IMR-90 (cell line): ENCODE measurements around the gene HPGDS. TPM values are rescaled to one million over a fixed set of nuclear protein-coding genes. Genes with fewer than 3 reads are reported as not detected.
"Not testable (repeated sequence)": the region's sequence is repeated elsewhere in the genome, so short reads cannot be mapped to it uniquely, and the experiment has no call there.

Source experiments
- ATAC-seq: fragments of 200-7000 bp; cut with Tn5 transposase; 2 replicates; pipeline ENCODE4 v1.9.1; 2020; ENCODE audit warnings: low read depth, mild to moderate bottlenecking, moderate library complexity
- BruUV-seq: library from RNA; stranded (reverse); fragments of 400-500 nt; replicated peaks from 2 replicates; lab custom pipeline; 2021; lab: Mats Ljungman, UMichigan
- CTCF ChIA-PET: fragments of 300-600 bp; formaldehyde crosslinking; extraction: SDS; loops from one replicate; lab custom pipeline; 2021; ENCODE audit warnings: antibody characterized with exemption; lab: Yijun Ruan, JAX
- POLR2A ChIA-PET: fragments of 300-600 bp; sonication (Branson Sonifier 250); formaldehyde crosslinking; loops from one replicate; lab custom pipeline; 2022; ENCODE audit warnings: antibody characterized with exemption; ENCODE audit not compliant: unreplicated experiment; lab: Charles Lee
- DNase-seq: peaks from one replicate; pipeline ENCODE4 v3.0.0; 2013
- H2AFZ ChIP-seq: replicated peaks from 2 replicates; pipeline ENCODE3; 2013; ENCODE audit warnings: low read length, mild to moderate bottlenecking; ENCODE audit not compliant: poor library complexity
- H2AK5ac ChIP-seq: 2 replicates; pipeline ENCODE4 v1.6.1; 2013; ENCODE audit warnings: low read depth, low read length, inconsistent platforms
- H2AK9ac ChIP-seq: replicated peaks from 2 replicates; pipeline ENCODE3; 2013; ENCODE audit warnings: mild to moderate bottlenecking, low read depth, low read length, moderate library complexity; ENCODE audit not compliant: poor library complexity
- H2BK120ac ChIP-seq: 2 replicates; pipeline ENCODE4 v1.6.1; 2013; ENCODE audit warnings: low read depth, low read length, inconsistent platforms
- H2BK15ac ChIP-seq: 3 replicates; pipeline ENCODE4 v1.6.1; 2013; ENCODE audit warnings: low read depth, low read length, inconsistent platforms
- H2BK20ac ChIP-seq: 2 replicates; pipeline ENCODE4 v1.6.1; 2013; ENCODE audit warnings: low read depth, mild to moderate bottlenecking, inconsistent platforms, low read length, moderate library complexity
- H2BK5ac ChIP-seq: 2 replicates; pipeline ENCODE4 v1.6.1; 2013; ENCODE audit warnings: mild to moderate bottlenecking, low read depth, low read length, inconsistent platforms; ENCODE audit not compliant: poor library complexity, severe bottlenecking
- H3K14ac ChIP-seq: replicated peaks from 2 replicates; pipeline ENCODE4 v1.6.1; 2013; ENCODE audit warnings: low read depth, low read length, inconsistent platforms
- H3K18ac ChIP-seq: 2 replicates; pipeline ENCODE4 v1.6.1; 2013; ENCODE audit warnings: low read depth, low read length, control low read depth
- H3K23ac ChIP-seq: 2 replicates; pipeline ENCODE4 v1.6.1; 2013; ENCODE audit warnings: low read depth, low read length, inconsistent platforms
- H3K27ac ChIP-seq: 2 replicates; pipeline ENCODE4 v1.5.1; 2013; ENCODE audit warnings: mild to moderate bottlenecking, control low read depth, low read length; ENCODE audit not compliant: insufficient read depth
- H3K27me3 ChIP-seq: 2 replicates; pipeline ENCODE4 v1.6.1; 2013; ENCODE audit warnings: low read length; ENCODE audit not compliant: control insufficient read depth, insufficient read depth
- H3K36me3 ChIP-seq: 2 replicates; pipeline ENCODE4 v1.6.1; 2013; ENCODE audit warnings: low read length, mixed read lengths; ENCODE audit not compliant: control insufficient read depth, insufficient read depth
- H3K4ac ChIP-seq: 2 replicates; pipeline ENCODE4 v1.6.1; 2013; ENCODE audit warnings: low read depth, low read length, inconsistent platforms
- H3K4me1 ChIP-seq: 2 replicates; pipeline ENCODE4 v1.6.1; 2013; ENCODE audit warnings: low read length, mixed read lengths; ENCODE audit not compliant: control insufficient read depth, insufficient read depth
- H3K4me2 ChIP-seq: 2 replicates; pipeline ENCODE4 v1.6.1; 2013; ENCODE audit warnings: low read depth, mild to moderate bottlenecking, control low read depth, low read length, moderate library complexity
- H3K4me3 ChIP-seq: 2 replicates; pipeline ENCODE4 v1.5.1; 2013; ENCODE audit warnings: low read depth, mild to moderate bottlenecking, control low read depth, low read length, moderate library complexity; ENCODE audit not compliant: insufficient read depth
- H3K56ac ChIP-seq: 2 replicates; pipeline ENCODE4 v1.6.1; 2013; ENCODE audit warnings: low read length, inconsistent platforms; ENCODE audit not compliant: insufficient read depth; ENCODE audit errors: extremely low read depth
- H3K79me1 ChIP-seq, 2 experiments: 2 replicates each; pipeline ENCODE4 v1.6.1; 2013; ENCODE audit warnings: low read length in 2 of 2, inconsistent platforms in 1 of 2, low read depth in 1 of 2
- H3K9ac ChIP-seq: 2 replicates; pipeline ENCODE4 v1.6.1; 2013; ENCODE audit warnings: low read depth, low read length, control low read depth
- H3K9me1 ChIP-seq: 2 replicates; pipeline ENCODE4 v1.6.1; 2013; ENCODE audit warnings: low read length, inconsistent platforms; ENCODE audit not compliant: insufficient read depth
- H3K9me3 ChIP-seq: 2 replicates; pipeline ENCODE4 v1.6.1; 2013; ENCODE audit warnings: low read length; ENCODE audit not compliant: control insufficient read depth, insufficient read depth
- H4K20me1 ChIP-seq: 2 replicates; pipeline ENCODE4 v1.6.1; 2013; ENCODE audit warnings: low read length, inconsistent platforms; ENCODE audit not compliant: insufficient read depth
- H4K5ac ChIP-seq: 2 replicates; pipeline ENCODE4 v1.6.1; 2013; ENCODE audit warnings: mild to moderate bottlenecking, low read depth, low read length, control low read depth
- H4K8ac ChIP-seq, 2 experiments: 2 replicates each; pipeline ENCODE4 v1.6.1; 2013; ENCODE audit warnings: low read depth in 2 of 2, low read length in 2 of 2, control low read depth in 1 of 2, inconsistent platforms in 1 of 2
- H4K91ac ChIP-seq: 2 replicates; pipeline ENCODE4 v1.6.1; 2013; ENCODE audit warnings: low read depth, low read length, inconsistent platforms; ENCODE audit not compliant: insufficient read depth
- FOS ChIP-seq: fragments of 150-350 bp; IDR thresholded peaks from 2 replicates; pipeline ENCODE4 v1.6.1; 2016; ENCODE audit warnings: low read depth, low read length
- RAD21 ChIP-seq: IDR thresholded peaks from 2 replicates; pipeline ENCODE4 v1.6.1; 2012; ENCODE audit warnings: low read length, improper control_type of control experiment
- RFX5 ChIP-seq: IDR thresholded peaks from 2 replicates; pipeline ENCODE4 v1.8.0; 2012; ENCODE audit warnings: low read depth, mild to moderate bottlenecking, low read length, moderate library complexity
- SMC3 ChIP-seq: fragments of 150-350 bp; IDR thresholded peaks from 2 replicates; pipeline ENCODE4 v1.6.1; 2016; ENCODE audit warnings: low read depth, mild to moderate bottlenecking, antibody characterized with exemption, low read length, moderate library complexity
- WGBS, 2 experiments: methylation state at CpG; one replicate each; pipeline versions ENCODE4 v1.1.5 to v1.1.7; 2013; ENCODE audit warnings: missing lambda C conversion rate in 2 of 2; ENCODE audit not compliant: insufficient read length in 1 of 2; ENCODE audit errors: extremely low coverage in 2 of 2; 5-methylcytosine and 5-hydroxymethylcytosine counted together
- dilution Hi-C: fragments of 300-500 bp; cut with HindIII; formaldehyde crosslinking; loops from one replicate; pipeline ENCODE4 v1.14.3; 2018; ENCODE audit warnings: low sequenced_read_pairs; ENCODE audit not compliant: unreplicated experiment
- in situ Hi-C: fragments of 300-500 bp; cut with MboI; formaldehyde crosslinking; loops from 3 replicates; pipeline ENCODE4 v1.14.3; 2019; ENCODE audit warnings: low sequenced_read_pairs, inconsistent platforms, mixed read lengths
- intact Hi-C: fragments of 100-400 bp; cut with micrococcal nuclease; formaldehyde crosslinking; loops from 2 replicates; pipeline ENCODE4 v1.10.0; 2022
- polyA plus RNA-seq, 3 experiments: library from polyadenylated mRNA; depleted of rRNA; stranded (reverse); fragments of >200 nt; gene quantifications; 2 replicates each; pipeline ENCODE4 v1.2.3, GENCODE V29; 2012; ENCODE audit warnings: low replicate concordance in 1 of 3
- total RNA-seq: library from RNA; depleted of rRNA; stranded (reverse); fragments of >200 nt; gene quantifications from 2 replicates; pipeline ENCODE4 v1.2.3, GENCODE V29; 2012
- TF ChIP-seq, protein P1 (sequence below): fragments of 150-350 bp; IDR thresholded peaks from 2 replicates; pipeline ENCODE4 v1.6.1; 2017; ENCODE audit warnings: mild to moderate bottlenecking, antibody characterized with exemption, low read length, low read depth

The HPGDS gene
- total and polyA plus RNA-seq, 2 of the 4 experiments (the other 2 are of a cell fraction): not detected

GRCh38 chr4:94389595-94390267, 47.1 kb upstream of the HPGDS start:
- Histone ChIP-seq H2AK5ac (no peak overlapping the region), H3K4me2 (no peak overlapping the region), H3K4me1 (no peaks in the 10 kb centered on the region), H3K36me3 (no peaks in the 10 kb centered on the region), H3K18ac (no peak overlapping the region), H3K27ac (no peak overlapping the region), H2BK5ac (no peak overlapping the region), H3K9ac (no peak overlapping the region), H4K5ac (no peak overlapping the region), H2BK20ac (no peak overlapping the region), H4K8ac (no peak overlapping the region), H2AFZ (no peak overlapping the region), H2BK120ac (no peak overlapping the region), H3K79me1 (no peaks in the 10 kb centered on the region), H3K4ac (no peak overlapping the region), H4K20me1 (no peaks in the 10 kb centered on the region), H3K9me1 (no peaks in the 10 kb centered on the region), H3K9me3 (no peaks in the 10 kb centered on the region), H3K4me3 (no peak overlapping the region), H3K14ac (no peak overlapping the region), H3K23ac (no peak overlapping the region), H2BK15ac (no peak overlapping the region), H3K56ac (no peak overlapping the region), H3K27me3 (peaks cover 9% of the 10 kb centered on the region), H4K91ac (no peak overlapping the region), H2AK9ac (no peak overlapping the region)
- TF ChIP-seq, protein P1, sequence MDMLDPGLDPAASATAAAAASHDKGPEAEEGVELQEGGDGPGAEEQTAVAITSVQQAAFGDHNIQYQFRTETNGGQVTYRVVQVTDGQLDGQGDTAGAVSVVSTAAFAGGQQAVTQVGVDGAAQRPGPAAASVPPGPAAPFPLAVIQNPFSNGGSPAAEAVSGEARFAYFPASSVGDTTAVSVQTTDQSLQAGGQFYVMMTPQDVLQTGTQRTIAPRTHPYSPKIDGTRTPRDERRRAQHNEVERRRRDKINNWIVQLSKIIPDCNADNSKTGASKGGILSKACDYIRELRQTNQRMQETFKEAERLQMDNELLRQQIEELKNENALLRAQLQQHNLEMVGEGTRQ: no peak
- TF ChIP-seq FOS (no peak), RAD21 (no peak), SMC3 (no peak), RFX5 (no peak)
- DNase-seq (no peak), ATAC-seq (no peak)
- WGBS, 2 experiments: no CpG with 5 or more reads among the region's 5 CpGs
- in situ Hi-C loops: loop anchor here (5.0 to 10.0 kb wide), 2 partner anchors 87 to 595 kb away; no protein-coding TSS in a partner anchor
- intact Hi-C loops: loop anchor here (1.0 kb wide), 1 partner anchor 598 kb away; no protein-coding TSS in a partner anchor
- dilution Hi-C loops: no loop called here
- ChIA-PET POLR2A (no interaction called here), CTCF (no interaction called here)
- no TSS peak for BruUV-seq

DNA sequence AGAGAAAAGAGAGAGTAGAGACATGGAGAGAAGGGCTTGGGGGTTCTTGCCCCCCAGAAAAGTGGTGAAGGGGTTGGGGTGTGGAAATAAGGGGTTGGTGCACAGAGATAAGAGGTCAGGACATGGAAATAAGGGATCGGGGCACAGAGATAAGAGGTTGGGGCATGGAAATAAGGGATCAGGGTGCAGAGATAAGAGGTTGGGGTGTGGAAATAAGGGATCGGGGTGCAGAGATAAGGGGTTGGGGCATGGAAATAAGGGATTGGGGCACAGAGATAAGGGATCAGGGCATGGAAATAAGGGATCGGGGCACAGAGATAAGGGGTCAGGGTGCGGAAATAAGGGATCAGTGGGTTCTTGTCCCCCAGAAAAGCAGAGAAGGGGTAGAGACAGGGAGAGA, 45.3 kb upstream of the HPGDS start:
- H3K9ac ChIP-seq, H3K14ac ChIP-seq, H2BK20ac ChIP-seq, H2BK15ac ChIP-seq, DNase-seq, H3K4me1 ChIP-seq, CTCF ChIA-PET, H4K5ac ChIP-seq, in situ Hi-C loops, H4K20me1 ChIP-seq, H2BK120ac ChIP-seq, H3K9me1 ChIP-seq, BruUV-seq, H3K4me3 ChIP-seq, dilution Hi-C loops, H4K91ac ChIP-seq, H3K27ac ChIP-seq, H2AFZ ChIP-seq, H3K4ac ChIP-seq, H3K9me3 ChIP-seq, H3K23ac ChIP-seq, intact Hi-C loops, H3K56ac ChIP-seq, H2BK5ac ChIP-seq, H4K8ac ChIP-seq, POLR2A ChIA-PET, H3K36me3 ChIP-seq, H3K18ac ChIP-seq, H3K4me2 ChIP-seq, H3K79me1 ChIP-seq, H2AK9ac ChIP-seq, H2AK5ac ChIP-seq, ATAC-seq, H3K27me3 ChIP-seq: not testable (repeated sequence)
- WGBS, 2 experiments: 40 to 100% methylated on average over 1 to 3 of the region's 4 CpGs
